ENCODE data around the gene A1BG. TPM values are rescaled to one million over a fixed set of nuclear protein-coding genes. Genes with fewer than 3 reads are reported as not detected.

A1BG gene
- total RNA-seq: 6.0 TPM

GRCh38 chr19:58352760-58353671, at the start of gene A1BG:
Gene A1BG (minus strand): TSS chr19:58353492. CDS start chr19:58353437, 55 bp downstream.

GRCh38 chr19:58395220-58395978, 42.1 kb upstream of the A1BG start, which contains the start of gene RNF225:
Gene RNF225 (plus strand): TSS chr19:58395656. CDS start chr19:58396090, 434 bp downstream.

GRCh38 chr19:58386576-58387337, 33.5 kb upstream of the A1BG start, which contains the start of gene RPS5:
Gene RPS5 (plus strand): TSS chr19:58387269. CDS start chr19:58388138, 869 bp downstream.

GRCh38 chr19:58380662-58381459, 27.6 kb upstream of the A1BG start, which contains the start of gene ZNF837:
Gene ZNF837 (minus strand): TSS chr19:58381030. CDS start chr19:58369332, 11,698 bp downstream.

GRCh38 chr19:58362272-58362994, 9.1 kb upstream of the A1BG start, which contains the start of gene ZNF497:
Gene ZNF497 (minus strand): TSS chr19:58362751. CDS start chr19:58357635, 5,116 bp downstream.

GRCh38 chr19:58326914-58327726, 26.2 kb downstream of the A1BG start, which contains the start of gene ZSCAN22:
Gene ZSCAN22 (plus strand): TSS chr19:58326994. CDS start chr19:58334803, 7,809 bp downstream.

GRCh38 chr19:58305065-58305931, 48.0 kb downstream of the A1BG start, which contains the start of gene ERVK3-1:
Gene ERVK3-1 (plus strand): TSS chr19:58305377. CDS start chr19:58312169, 6,792 bp downstream.

Other genes starting within 250 kb of the A1BG start
- 30.3 TPM for gene ZNF329, start 202.7 kb downstream of the A1BG start, total RNA-seq
- gene ZNF274, start 170.4 kb downstream of the A1BG start, total RNA-seq: 37.1 TPM
- 105 TPM for gene ZNF544, start 124.6 kb downstream of the A1BG start, total RNA-seq
- 21.1 TPM for gene ZNF8, start 74.5 kb downstream of the A1BG start, total RNA-seq
- gene ERVK3-1, start 48.1 kb downstream of the A1BG start, total RNA-seq: 37.8 TPM
- 4.1 TPM for gene ZSCAN22, start 26.5 kb downstream of the A1BG start, total RNA-seq
- 8.7 TPM for gene ZNF497, start 9.3 kb upstream of the A1BG start, total RNA-seq
- gene ZNF837, start 27.5 kb upstream of the A1BG start, total RNA-seq: 4.4 TPM
- 834 TPM for gene RPS5, start 33.8 kb upstream of the A1BG start, total RNA-seq
- not detected for gene RNF225, start 42.2 kb upstream of the A1BG start, total RNA-seq
- 20.0 TPM for gene ZNF584, start 55.2 kb upstream of the A1BG start, total RNA-seq
- gene ZNF132, start 86.7 kb upstream of the A1BG start, total RNA-seq: 13.2 TPM
- gene ZNF324B, start 98.1 kb upstream of the A1BG start, total RNA-seq: 19.1 TPM
- gene ZNF324, start 113.6 kb upstream of the A1BG start, total RNA-seq: 35.8 TPM
- gene ZNF446, start 122.9 kb upstream of the A1BG start, total RNA-seq: 19.0 TPM
- 4.9 TPM for gene SLC27A5, start 158.5 kb upstream of the A1BG start, total RNA-seq
- gene ZBTB45, start 166.3 kb upstream of the A1BG start, total RNA-seq: 7.4 TPM
- gene TRIM28, start 190.6 kb upstream of the A1BG start, total RNA-seq: 264 TPM
- gene CHMP2A, start 201.6 kb upstream of the A1BG start, total RNA-seq: 71.1 TPM
- gene UBE2M, start 205.1 kb upstream of the A1BG start, total RNA-seq: 40.4 TPM
- gene MZF1, start 219.8 kb upstream of the A1BG start, total RNA-seq: 35.8 TPM